Endothelial cell of umbilical vein (primary cell): ENCODE data around the gene NMT1. TPM values are rescaled to one million over a fixed set of nuclear protein-coding genes. Genes with fewer than 3 reads are reported as not detected.

Experiments
- BruUV-seq: library from RNA; stranded (reverse); fragments of 400-500 nt; replicated peaks from 2 replicates; lab custom pipeline; 2021; lab: Mats Ljungman, UMichigan
- CTCF ChIA-PET: fragments of 300-600, 350-600 bp; sonication (Branson Sonifier 250); formaldehyde crosslinking; loops from one replicate; lab custom pipeline; 2021; ENCODE audit warnings: antibody characterized with exemption, inconsistent platforms; lab: Charles Lee
- POLR2A ChIA-PET: fragments of 300-600, 350-600 bp; sonication (Branson Sonifier 250); formaldehyde crosslinking; loops from one replicate; lab custom pipeline; 2021; ENCODE audit warnings: antibody characterized with exemption, inconsistent platforms; lab: Charles Lee
- DNase-seq: peaks from one replicate; pipeline ENCODE4 v3.0.0-alpha.2; 2011; ENCODE audit warnings: low read depth, low spot score
- FAIRE-seq: peaks from 2 replicates; lab custom pipeline; 2011; peaks lifted over from hg19 to GRCh38; lab: Jason Lieb, UNC
- H2AFZ ChIP-seq: 2 replicates; pipeline ENCODE4 v1.6.0; 2012; ENCODE audit warnings: low read depth, low read length, control low read depth, inconsistent platforms
- H3K27ac ChIP-seq: 2 replicates; pipeline ENCODE4 v1.5.1; 2011; ENCODE audit warnings: low read depth, mild to moderate bottlenecking, control low read depth, low read length, moderate library complexity; ENCODE audit not compliant: insufficient read depth
- H3K27me3 ChIP-seq, 2 experiments: 2 replicates each; pipeline versions ENCODE4 v1.6.0 to v1.6.1; 2011; ENCODE audit warnings: low read length in 2 of 2, mixed read lengths in 1 of 2; ENCODE audit not compliant: control insufficient read depth in 2 of 2, insufficient read depth in 2 of 2
- H3K36me3 ChIP-seq, 2 experiments: 2 replicates in 1 of 2; 3 replicates in 1 of 2; pipeline ENCODE4 v1.5.1; 2011; ENCODE audit warnings: low read length in 2 of 2, mild to moderate bottlenecking in 1 of 2, moderate library complexity in 1 of 2; ENCODE audit not compliant: control insufficient read depth in 2 of 2, insufficient read depth in 2 of 2; ENCODE audit errors: extremely low read depth in 1 of 2
- H3K4me1 ChIP-seq: 3 replicates; pipeline ENCODE4 v1.5.1; 2011; ENCODE audit warnings: mild to moderate bottlenecking, low read length; ENCODE audit not compliant: control insufficient read depth, insufficient read depth; ENCODE audit errors: extremely low read depth
- H3K4me2 ChIP-seq: 2 replicates; pipeline ENCODE4 v1.6.1; 2011; ENCODE audit warnings: low read length, control low read depth, mixed read lengths; ENCODE audit not compliant: insufficient read depth
- H3K4me3 ChIP-seq, 3 experiments: fragments of 200-600 bp in 1 of 3; sonication (generic), shearing (Covaris generic) in 1 of 3; replicated peaks in 1 of 3; 2 replicates each; pipeline ENCODE4 v1.5.1; 2011 to 2016; ENCODE audit warnings: control low read depth in 3 of 3, low read length in 3 of 3, mild to moderate bottlenecking in 2 of 3, inconsistent platforms in 1 of 3, low read depth in 1 of 3, moderate library complexity in 1 of 3; ENCODE audit not compliant: insufficient read depth in 1 of 3
- H3K79me2 ChIP-seq: 2 replicates; pipeline ENCODE4 v1.6.0; 2012; ENCODE audit warnings: low read length, inconsistent platforms; ENCODE audit not compliant: control insufficient read depth, insufficient read depth
- H3K9ac ChIP-seq: replicated peaks from 2 replicates; pipeline ENCODE3; 2011; ENCODE audit warnings: low read length, control low read depth; ENCODE audit not compliant: insufficient read depth; ENCODE audit errors: extremely low read depth
- H3K9me1 ChIP-seq: replicated peaks from 3 replicates; pipeline ENCODE4 v1.6.0; 2011; ENCODE audit warnings: mild to moderate bottlenecking, low read length; ENCODE audit not compliant: control insufficient read depth, insufficient read depth; ENCODE audit errors: extremely low read depth
- H3K9me3 ChIP-seq: replicated peaks from 2 replicates; pipeline ENCODE4 v1.5.1; 2012; ENCODE audit warnings: low read length, inconsistent platforms; ENCODE audit not compliant: control insufficient read depth, insufficient read depth
- H4K20me1 ChIP-seq: replicated peaks from 2 replicates; pipeline ENCODE3; 2011; ENCODE audit warnings: mild to moderate bottlenecking, low read length; ENCODE audit not compliant: control insufficient read depth, insufficient read depth; ENCODE audit errors: extremely low read depth
- GATA2 ChIP-seq: IDR thresholded peaks from 2 replicates; pipeline ENCODE4 v1.7.0; 2011; ENCODE audit warnings: low read depth, mild to moderate bottlenecking, moderate library complexity, mixed read lengths, low read length; ENCODE audit not compliant: insufficient read length, insufficient read depth
- MYC ChIP-seq: IDR thresholded peaks from one replicate; pipeline ENCODE4 v1.6.1; 2011; ENCODE audit warnings: mild to moderate bottlenecking, low read depth, low read length
- POLR2A ChIP-seq: IDR thresholded peaks from 2 replicates; pipeline ENCODE4 v1.6.1; 2012; ENCODE audit warnings: low read depth, mild to moderate bottlenecking, control low read depth, low read length
- POLR2AphosphoS5 ChIP-seq: IDR thresholded peaks from 2 replicates; pipeline ENCODE4 v1.6.1; 2012; ENCODE audit warnings: low read depth, mild to moderate bottlenecking, control low read depth, low read length, moderate library complexity; ENCODE audit not compliant: insufficient read depth
- dilution Hi-C: fragments of 300-500 bp; cut with MboI; formaldehyde crosslinking; loops from one replicate; pipeline ENCODE4 v1.15.0; 2019; ENCODE audit warnings: low sequenced_read_pairs; ENCODE audit not compliant: extremely low pct_ligation_motif_present
- intact Hi-C: fragments of 100-400 bp; cut with micrococcal nuclease; formaldehyde crosslinking; loops from one replicate; pipeline ENCODE4 v1.10.0; 2022
- polyA plus RNA-seq, 4 experiments: library from polyadenylated mRNA; depleted of rRNA in 3 of 4; stranded (reverse) in 3 of 4; unstranded in 1 of 4; fragments of >200 nt; gene quantifications; 2 replicates each; pipeline versions ENCODE4 v1.2.1 to v1.2.3, GENCODE V29; 2011 to 2012; ENCODE audit warnings: missing spikeins in 1 of 4
- total RNA-seq: library from RNA; stranded (reverse); gene quantifications from 2 replicates; pipeline ENCODE4 v1.2.3, GENCODE V29; 2021

NMT1 gene
- total and polyA plus RNA-seq, 2 donors (not counting 3 experiments of a cell fraction or from before 2014, with no cell fraction given): 37.6 to 135 TPM

DNA sequence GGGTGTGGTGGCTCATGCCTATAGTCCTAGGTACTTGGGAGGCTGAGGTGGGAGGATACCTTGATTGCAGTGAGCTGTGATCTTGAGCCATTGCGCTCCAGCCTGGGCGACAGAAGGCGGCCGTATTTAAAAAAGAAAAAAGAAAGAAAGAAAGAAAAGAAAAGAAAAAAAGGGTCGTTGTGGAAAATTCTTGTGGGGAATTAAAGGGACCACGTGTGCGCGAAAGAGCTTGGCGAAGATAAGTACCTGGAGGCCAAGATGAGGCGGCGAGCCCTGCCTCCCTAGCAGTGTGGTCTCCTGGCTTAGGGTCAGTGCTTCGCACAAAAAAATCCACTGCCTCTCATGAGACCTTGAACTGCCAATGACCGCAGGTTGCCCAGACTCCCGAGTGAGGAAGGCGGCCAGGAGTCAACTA is 728 bp upstream of the NMT1 start:
- ChIA-PET POLR2A (interaction anchor here (1.0 to 1.7 kb wide), 5 partner anchors 8 to 89 kb away, joined by 3 to 5 read pairs (median 4); no protein-coding TSS in a partner anchor), CTCF (interaction anchor here (1.2 to 2.1 kb wide), 4 partner anchors 9 to 140 kb away, joined by 3 to 7 read pairs (median 4); partner anchors contain the start of genes DCAKD and HEXIM1)
- Histone ChIP-seq H3K27me3 (no peaks in the 10 kb centered on the region), H3K9ac (peak overlapping the region; percentile 78), H3K27ac (peak overlapping the region; percentile 51), H3K9me1 (no peaks in the 10 kb centered on the region), H3K79me2 (peaks cover 46% of the 10 kb centered on the region), H3K4me2 (peak overlapping the region; percentile 77), H4K20me1 (no peaks in the 10 kb centered on the region), H2AFZ (peak overlapping the region; percentile 78), H3K9me3 (no peaks in the 10 kb centered on the region), H3K36me3 (no peaks in the 10 kb centered on the region), H3K4me1 (peaks cover 21% of the 10 kb centered on the region), H3K4me3 (peak overlapping the region; percentile 57 to 87 (median 76))
- BruUV-seq: TSS peak; percentile 79
- DNase-seq: no peak
- dilution Hi-C loops (no loop called here), intact Hi-C loops (loop anchor here (2.0 kb wide), 1 partner anchor 72 kb away; the partner anchor contains the start of gene PLCD3)
- no peak for TF ChIP-seq POLR2AphosphoS5
- no peak for TF ChIP-seq POLR2A
- no peak for TF ChIP-seq GATA2
- no peak for FAIRE-seq

GRCh38 chr17:45061606-45062205 is 589 bp downstream of the NMT1 start:
- H3K9ac ChIP-seq: peak overlapping the region; percentile 98
- H3K36me3 ChIP-seq: no peaks in the 10 kb centered on the region
- H3K79me2 ChIP-seq: peaks cover 56% of the 10 kb centered on the region
- H3K27ac ChIP-seq: peak overlapping the region; percentile 90
- no peaks in the 10 kb centered on the region for H3K9me3 ChIP-seq
- dilution Hi-C loops (no loop called here), intact Hi-C loops (loop anchor here (1.0 to 2.0 kb wide), 2 partner anchors 10 to 71 kb away; partner anchors contain the start of genes DCAKD and PLCD3)
- peak overlapping the region; percentile 88 for H3K4me2 ChIP-seq
- TF ChIP-seq MYC (no peak), POLR2A (peak; percentile 23)
- no peaks in the 10 kb centered on the region for H3K9me1 ChIP-seq
- H2AFZ ChIP-seq: peak overlapping the region; percentile 44
- no peaks in the 10 kb centered on the region for H3K27me3 ChIP-seq
- BruUV-seq: TSS peak; percentile 70
- CTCF ChIA-PET: interaction anchor here (1.0 to 2.1 kb wide), 7 partner anchors 10 to 141 kb away, joined by 3 to 9 read pairs (median 3); partner anchors contain the start of genes ACBD4 and HEXIM1
- FAIRE-seq (no peak), DNase-seq (no peak)
- POLR2A ChIA-PET: interaction anchor here (1.0 to 1.7 kb wide), 5 partner anchors 10 to 88 kb away, joined by 3 to 5 read pairs (median 3); partner anchors contain the start of gene HEXIM1
- H3K4me3 ChIP-seq: peak overlapping the region; percentile 58 to 96 (median 95)
- peaks cover 23% of the 10 kb centered on the region for H3K4me1 ChIP-seq
- no peaks in the 10 kb centered on the region for H4K20me1 ChIP-seq
